CD4-positive, alpha-beta T cell treated with Interleukin-10 for 1 hour (primary cell): ENCODE measurements around the gene SLC35G2.
"Not testable (repeated sequence)": the region's sequence is repeated elsewhere in the genome, so short reads cannot be mapped to it uniquely, and the experiment has no call there.

Experiments
- DNase-seq: peaks from one replicate; pipeline ENCODE4 v3.0.0-alpha.2; 2020

Gene SLC35G2

DNA sequence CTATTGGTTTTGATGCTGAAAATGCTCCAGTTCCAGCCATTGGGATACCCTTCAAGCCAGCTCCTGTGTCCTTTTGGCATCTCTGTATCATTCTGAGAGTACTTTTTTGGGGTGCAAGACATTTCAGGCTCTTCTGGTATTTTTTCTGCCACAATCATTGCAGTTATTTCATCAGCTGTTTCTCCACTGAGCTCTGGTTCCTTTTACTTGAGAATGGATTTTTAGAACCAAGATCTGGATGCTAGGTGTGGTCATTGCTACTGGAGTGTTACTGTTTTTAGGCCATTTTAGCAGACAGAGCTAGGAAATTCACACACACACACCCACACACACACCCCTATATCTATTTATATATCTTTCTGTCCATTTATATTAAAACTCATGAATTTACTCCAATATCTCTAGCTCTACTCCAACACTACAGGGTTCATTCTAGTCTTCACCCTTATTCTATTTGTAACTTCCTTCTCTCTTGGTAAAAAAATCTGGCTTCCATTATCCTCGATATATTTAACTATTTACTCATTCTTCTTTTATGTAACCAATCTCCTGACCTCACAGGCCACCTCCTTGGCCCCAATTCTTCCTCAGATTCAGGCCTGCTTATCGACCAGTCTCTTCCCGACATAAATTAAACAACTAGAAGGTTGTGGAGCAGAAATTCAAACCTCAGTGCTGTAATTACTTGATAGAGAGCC, 17.0 kb downstream of the SLC35G2 start:
- no peak for DNase-seq

DNA sequence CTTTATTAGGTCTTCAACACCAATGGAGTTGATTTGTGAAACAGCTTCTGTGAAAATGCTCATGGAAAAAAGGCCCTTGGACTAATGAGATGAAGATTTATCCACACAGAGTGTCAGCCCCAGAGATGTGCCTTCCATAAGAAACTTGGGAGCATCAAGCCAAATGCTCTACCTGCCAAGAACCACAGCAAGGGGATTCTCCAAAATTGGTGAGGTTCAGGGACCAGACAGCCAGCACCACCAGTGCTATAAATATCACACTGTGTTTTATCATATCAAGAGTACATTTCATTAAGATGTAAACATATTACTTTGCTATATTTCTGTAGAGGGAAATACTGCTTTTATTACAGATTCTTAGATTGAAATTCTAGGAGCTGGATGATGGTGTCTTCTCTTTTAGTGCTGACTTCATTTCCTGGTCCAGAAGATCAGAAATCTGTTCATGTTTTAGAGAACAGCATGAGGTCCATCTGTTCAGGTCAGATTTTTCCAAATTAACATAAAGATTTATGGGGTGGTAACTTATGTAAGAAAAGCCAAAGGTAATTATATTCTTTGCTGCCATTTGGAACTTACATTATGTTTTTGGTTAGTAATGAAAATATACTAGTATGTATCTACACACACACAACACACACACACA, 17.7 kb downstream of the SLC35G2 start:
- DNase-seq = no peak

DNA sequence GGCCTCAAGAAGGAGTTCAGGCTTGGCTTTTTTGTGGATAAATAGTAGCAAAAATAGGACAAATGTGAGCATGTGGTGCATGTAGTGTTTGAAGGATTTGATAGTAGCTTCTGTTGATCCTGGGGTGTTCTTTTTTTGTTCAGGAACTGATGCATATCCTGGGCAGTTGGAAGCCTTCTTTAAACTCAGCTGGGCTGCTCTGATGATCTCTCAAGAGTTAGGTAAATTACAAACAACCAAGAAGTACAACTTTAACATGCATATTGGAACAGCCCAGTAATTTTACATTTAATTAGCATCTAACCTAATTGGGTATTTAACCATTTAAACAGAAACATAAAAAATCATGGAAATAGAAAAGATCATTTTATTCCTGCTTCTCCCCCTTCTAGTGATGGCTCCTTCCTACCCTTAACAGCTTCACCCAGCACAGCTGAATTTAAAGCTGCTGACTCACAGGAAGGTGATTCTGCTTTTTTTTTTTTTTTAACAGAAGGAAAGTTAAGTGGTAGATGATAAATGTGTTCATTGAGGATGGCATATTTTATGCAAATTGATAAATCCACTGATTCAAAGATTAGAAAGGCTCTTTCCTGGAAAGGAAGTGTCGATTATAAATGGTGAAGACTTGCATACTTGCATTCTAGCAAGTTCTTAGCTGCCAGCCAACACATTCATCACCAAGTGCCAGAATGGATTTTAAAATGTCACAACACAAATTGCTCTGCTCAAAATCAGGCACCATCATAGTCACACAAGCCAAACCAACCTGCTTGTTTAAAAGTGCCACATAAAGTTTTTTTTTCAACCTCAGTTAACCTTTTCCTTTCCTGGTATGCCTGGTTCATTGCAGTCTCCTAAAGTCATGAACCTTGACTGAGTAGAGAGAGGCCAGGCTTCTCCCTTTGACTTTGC, 20.0 kb downstream of the SLC35G2 start:
- DNase-seq = no peak

DNA sequence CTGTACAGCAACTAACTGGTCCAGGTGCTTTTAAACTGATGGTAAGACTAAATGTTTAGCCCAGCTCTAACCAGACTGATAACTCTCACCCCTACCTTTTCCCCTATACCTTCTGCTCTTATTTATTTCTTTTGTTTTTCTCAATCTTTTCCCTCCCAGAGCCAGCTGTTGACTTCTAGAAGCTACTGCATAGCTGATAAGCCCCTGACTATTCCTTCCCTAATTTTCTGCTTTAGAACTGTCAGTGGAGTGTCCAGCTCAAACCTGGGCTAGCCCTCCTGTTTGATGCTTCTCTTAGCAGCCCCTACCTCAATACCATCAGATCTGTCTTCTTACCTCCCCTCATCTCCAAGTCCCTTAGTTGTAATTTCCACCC, 20.6 kb downstream of the SLC35G2 start:
- no peak for DNase-seq

DNA sequence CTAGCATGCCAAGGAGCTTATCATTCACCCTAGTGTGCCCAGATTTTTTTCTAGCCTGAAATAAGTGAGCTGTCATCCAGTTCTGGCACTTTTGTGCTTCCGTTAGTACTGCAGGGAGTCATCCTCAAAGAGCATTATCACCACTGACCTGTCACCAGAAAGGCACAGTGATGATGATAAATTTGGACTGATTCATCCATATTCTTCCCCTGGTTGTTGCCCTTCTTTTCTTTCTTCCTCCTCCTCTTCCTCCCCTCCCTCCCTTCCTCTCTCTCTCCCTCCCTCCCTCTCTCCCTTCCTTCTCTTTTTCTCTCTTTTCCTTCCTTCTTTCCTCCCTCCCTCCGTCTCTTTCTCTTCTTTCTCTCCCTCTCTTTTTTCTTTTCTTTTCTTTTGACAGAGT, 21.3 kb downstream of the SLC35G2 start:
- DNase-seq = no peak

DNA sequence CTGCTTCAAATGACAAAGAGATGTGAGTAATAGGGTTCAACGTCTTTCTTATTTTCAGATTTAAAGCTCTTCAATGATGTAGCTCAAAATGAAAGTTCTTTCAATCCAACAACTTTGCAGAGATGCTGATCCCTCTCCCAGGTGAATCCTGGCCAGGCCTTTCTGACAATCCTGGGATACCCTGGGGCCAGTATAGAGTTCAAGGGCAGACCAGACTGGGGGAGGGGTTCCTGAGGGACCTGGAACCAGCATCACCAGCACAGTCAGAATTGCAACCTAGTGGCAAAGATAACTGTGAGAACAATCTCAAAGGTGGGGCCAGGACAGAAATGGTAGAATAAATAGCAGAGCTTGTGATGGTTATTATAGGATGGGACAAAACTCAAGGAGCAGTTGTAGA, 23.4 kb downstream of the SLC35G2 start:
- no peak for DNase-seq

DNA sequence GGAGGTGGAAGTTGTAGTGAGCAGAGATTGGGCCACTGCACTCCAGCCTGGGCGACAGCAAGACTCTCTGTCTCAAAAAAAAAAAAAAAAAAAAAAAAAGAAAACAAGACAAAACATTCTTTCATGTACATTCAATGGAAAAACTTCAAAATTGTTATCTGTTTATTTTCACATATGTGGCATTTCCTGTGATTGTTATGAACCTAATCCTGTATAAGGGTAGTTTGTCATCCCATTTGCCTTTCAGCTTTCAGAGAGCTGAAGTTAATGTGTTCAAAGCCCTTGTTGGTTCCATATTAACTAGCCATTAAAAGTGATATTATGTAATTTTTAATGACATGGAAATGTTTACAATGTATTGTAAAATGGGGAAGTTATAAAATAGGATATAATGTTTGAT, 25.8 kb downstream of the SLC35G2 start:
- no peak for DNase-seq

DNA sequence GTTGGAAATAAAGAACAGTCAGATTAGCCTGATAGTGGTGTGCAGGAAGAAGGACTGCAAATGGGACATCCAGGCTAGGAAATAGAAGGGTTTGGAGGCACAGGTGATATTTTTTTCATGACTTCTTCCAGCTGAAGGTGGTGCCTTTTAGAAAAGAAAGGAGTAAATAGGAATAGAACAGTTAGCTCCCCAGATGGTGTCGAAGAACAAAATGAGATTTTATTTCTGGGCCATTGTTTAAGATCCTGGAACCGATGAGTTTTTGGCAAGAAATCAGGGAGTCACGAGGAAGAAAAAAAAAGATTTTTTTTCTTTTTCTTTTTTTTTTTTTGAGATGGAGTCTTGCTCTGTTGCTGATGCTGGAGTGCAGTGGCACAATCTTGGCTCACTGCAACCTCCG, 33.3 kb downstream of the SLC35G2 start:
- DNase-seq = no peak

DNA sequence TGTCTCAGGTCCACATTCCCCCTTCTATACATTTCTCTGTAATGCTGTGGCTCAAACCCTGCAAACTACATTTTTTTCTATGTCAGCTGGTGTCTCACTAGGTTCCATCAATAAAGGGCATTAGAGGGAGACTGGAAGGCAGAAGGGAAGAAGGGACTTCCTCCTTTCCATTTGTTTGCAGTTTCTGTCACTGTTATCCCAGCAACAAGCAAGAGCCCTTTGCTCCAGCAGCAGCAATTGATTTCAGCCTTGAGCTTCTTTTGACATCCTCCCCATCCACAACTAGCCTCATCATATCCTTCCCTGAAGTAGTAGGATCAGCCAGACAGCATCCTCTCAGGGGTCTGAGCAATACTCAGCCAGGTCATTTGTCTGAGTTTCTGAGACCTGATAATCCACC, 37.7 kb downstream of the SLC35G2 start:
- no peak for DNase-seq

DNA sequence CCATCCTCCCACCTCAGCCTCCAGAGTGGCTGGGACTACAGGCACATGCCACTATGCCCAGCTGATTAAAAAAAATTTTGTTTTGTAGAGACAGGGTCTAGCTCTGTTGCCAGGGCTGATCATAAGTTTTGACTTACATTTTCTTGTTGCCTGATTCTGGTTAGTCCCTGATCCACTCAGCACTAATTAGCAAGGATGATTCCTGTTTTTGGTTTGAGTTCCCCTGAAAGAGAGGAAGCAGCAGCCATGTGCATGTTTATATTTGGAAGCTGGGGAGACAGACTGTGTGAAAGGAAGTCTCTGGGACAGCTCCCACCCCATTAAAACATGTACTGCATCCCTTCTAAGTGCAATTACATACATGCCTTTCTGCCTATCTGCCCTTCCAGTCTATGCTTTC, 39.5 kb downstream of the SLC35G2 start:
- no peak for DNase-seq

DNA sequence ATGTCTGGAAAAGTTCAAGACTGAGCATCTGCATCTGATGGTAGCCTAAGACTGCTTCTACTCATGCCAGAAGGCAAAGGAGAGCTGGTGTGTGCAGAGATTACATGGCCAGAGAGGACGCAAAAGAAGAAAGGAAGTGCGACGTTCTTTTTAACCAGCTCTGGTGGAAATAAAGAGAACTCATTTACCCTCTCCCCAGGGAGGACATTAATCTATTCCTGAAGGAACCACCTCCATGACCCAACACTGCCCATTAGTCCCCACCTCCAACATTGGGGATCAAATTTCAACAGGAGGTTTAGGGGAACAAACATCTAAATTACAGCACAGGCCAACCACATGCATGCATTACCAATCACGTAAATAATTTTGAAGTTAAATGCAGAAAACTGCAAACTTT, 41.6 kb downstream of the SLC35G2 start:
- no peak for DNase-seq

DNA sequence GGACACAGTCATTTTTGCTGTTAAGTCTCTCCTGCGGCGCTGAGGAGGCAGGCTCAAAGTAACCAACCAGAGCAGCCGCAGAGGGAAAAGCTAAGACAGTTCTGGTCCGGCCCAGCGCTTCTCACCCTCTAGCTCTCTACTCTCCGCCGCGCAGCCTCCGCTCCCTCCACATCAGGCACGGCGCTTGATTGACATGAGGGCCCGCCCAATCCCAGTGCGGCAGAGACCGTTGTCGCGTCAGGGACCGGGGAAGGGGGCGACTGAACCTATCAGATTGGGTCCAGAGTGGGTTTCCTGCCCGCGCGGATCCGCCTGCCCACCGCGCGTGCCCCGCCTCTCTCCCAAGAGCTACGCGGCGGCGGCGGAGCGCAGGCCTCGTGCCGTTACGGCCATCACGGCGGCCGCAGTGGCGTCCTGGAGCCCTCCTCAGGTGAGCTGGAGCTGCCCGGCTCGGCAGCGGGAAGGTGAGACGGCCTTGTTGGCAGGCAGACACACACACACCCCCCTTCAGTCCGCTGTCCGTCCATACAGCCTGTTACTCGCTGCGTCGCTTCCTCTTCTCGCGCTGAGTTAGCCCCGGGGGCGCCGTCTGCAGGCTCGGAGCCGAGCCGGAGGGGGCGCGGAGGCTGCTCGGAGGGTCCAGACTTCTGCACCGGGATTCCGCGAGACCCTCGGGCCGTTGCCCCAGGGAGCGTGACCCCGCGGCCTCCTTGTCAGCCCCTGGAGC, 43.1 kb downstream of the SLC35G2 start, which contains the start of gene NCK1:
Gene NCK1, plus strand, starts transcription at position 319 of the 727 bp plus-strand sequence. CDS start 65,794 bp downstream, outside the sequence.
- peak; percentile 98 for DNase-seq

DNA sequence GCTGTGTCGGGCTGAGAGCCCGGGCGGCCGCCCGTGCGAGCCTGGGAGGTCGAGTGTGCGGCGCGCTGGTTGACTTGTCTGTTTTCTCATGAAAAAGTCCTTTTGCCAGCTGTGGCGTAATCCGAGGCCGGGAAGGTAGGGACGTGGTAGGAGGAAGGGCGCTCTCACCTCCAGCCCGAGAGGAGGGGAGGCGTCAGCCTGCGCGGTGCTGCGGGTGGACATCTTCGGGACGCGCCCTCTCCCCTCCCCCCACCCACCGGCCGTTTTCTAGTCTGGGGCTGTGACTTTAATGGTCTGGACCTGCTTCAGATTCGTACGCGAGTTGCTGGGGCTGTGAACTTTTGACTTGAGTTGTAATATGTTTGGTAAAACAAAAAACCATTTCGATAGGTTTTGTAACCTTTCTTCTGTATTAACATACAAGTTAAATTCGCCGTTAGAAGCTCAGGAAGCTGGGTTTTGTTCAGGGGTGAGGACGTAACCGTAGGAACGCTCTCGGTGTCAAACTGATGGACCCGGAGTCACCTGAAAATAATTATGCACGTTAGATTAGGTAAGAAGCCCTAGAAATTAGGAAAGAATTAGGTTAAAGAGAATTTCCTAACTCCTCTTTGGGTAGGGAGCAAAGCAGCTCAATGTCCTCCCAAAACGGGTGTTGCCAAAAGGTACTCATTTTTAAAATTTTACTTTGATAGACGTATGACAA, 43.8 kb downstream of the SLC35G2 start:
- peak; percentile 57 for DNase-seq

DNA sequence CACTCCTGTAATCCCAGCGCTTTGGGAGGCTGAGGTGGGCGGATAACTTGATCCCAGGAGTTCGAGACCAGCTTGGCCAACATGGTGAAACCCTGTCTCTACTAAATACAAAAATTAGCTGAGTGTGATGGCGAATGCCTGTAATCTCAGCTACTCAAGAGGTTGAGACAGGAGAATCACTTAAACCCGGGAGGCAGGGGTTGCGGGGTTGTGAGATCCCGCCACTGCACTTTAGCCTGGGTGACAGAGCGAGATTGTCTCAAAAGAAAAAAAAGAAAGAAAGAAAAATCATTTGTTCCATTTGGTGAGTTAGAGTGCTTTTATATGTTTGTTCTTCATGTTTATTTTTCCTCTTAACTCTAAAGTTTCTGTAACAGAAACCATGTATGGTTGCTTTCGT, 50.4 kb downstream of the SLC35G2 start:
- DNase-seq = no peak

DNA sequence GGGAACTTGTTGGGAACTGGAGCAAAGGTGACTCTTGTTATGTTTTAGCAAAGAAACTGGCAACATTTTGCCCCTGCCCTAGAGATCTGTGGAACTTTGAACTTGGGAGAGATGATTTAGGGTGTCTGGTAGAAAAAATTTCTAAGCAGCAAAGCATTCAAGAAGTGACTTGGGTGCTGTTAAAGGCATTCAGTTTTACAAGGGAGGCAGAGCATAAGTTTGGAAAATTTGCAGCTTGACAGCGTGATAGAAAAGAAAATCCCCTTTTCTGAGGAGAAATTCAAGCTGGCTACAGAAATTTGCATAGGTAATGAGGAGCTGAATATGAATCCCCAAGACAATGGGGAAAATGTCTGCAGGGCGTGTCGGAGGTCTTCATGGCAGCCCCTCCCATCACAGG, 53.3 kb downstream of the SLC35G2 start:
- not testable (repeated sequence) for DNase-seq

DNA sequence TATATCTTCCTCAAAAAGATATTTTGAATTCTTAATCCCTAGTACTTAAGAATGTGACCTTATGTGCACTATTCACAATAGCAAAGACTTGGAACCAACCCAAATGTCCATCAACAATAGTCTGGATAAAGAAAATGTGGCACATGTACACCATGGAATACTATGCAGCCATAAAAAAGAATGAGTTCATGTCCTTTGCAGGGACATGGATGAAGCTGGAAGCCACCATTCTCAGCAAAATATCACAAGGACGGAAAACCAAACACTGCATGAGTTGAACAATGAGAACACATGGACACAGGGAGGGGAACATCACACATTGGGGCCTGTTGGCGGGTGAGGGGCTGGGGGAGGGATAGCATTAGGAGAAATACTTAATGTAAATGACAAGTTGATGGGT, 60.6 kb downstream of the SLC35G2 start:
- not testable (repeated sequence) for DNase-seq

DNA sequence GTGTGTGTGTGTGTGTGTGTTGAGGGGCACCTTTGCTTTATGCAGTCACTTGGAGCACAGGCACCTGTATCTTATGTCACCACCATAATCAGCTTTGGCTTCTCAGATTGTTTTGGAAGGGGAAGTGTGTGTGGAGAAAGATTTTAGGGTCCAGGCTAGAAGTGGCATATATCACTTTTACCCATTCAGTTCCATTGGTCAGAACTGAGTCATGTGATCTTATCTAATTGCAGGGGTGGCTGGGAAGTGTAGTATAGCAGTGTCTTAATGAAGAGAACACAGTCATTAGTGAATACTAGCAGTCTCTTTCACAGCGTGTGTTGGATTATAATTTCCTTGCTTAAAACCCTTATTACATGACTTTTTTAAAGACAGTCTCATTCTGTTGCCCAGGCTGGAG, 63.6 kb downstream of the SLC35G2 start:
- DNase-seq = peak; percentile 51

DNA sequence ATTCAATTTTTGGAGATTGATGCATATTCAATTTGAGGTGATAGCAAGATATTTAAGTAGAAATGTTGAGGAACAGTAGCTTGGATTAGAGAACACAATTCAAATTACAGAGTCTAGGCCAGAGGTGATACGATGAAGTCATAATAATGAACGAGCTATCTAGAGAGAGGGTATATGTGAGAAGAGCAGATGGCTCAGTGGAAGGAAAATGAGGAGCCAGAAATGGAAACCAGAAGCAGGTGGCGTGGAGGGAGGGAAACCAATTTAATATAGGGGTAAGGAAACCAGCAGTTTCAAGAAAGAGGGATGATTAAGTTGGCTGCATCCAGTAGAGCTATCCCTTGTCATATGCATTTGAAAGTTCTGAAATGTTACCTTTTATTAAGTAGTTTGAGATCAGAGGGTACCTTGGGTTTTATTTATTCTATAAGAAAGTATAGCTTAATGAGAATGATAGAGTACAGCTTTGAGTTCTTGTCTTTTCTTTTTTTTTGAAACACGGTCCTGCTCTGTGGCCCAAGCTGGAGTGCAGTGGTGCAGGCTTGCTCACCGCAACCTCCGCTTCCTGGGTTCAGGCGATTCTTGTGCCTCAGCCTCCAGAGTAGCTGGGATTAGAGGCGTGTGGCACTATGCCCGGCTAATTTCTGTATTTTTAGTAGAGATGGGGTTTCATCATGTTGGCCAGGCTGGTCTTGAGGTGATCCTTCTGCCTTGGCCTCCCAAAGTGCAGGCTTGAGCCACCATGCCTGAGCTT, 65.2 kb downstream of the SLC35G2 start:
- DNase-seq = no peak

DNA sequence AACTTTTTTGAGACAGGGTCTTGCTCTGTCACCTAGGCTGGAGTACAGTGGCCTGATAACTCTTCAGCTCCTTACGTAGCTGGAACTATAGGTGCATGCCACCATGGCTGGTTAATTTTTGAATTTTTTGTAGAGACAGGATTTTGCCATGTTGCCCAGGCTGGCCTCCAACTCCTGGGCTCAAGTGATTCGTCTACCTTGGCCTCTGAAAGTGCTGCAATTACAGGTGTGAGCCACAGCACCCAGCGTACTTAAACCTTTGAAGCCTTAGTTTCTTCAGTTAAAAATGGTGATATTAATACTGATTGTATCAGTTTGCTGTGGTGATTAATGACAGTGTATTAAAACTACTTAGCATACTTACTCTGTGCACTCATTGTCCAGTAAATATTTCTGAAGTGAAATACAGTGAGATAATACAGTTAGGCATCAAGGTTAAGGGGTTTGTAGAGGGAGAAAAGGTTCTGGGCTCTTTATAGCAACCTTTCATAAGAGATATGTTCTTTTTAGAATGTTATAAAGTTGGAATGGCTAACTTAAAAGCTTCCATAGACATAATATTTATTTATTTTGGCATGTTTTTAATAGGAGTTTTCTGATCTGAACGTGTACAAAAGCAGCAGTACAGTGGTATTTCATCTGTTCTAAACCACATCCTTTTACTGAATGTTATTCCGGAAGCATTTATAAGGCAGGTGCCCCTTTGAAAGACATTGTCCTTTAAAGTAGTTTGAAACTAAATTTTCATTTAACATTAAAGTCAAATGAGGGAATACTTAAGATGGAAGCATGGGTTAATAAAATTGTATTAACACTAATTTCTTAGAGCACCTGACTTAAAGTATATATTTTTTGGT, 66.7 kb downstream of the SLC35G2 start:
- DNase-seq = peak; percentile 47

DNA sequence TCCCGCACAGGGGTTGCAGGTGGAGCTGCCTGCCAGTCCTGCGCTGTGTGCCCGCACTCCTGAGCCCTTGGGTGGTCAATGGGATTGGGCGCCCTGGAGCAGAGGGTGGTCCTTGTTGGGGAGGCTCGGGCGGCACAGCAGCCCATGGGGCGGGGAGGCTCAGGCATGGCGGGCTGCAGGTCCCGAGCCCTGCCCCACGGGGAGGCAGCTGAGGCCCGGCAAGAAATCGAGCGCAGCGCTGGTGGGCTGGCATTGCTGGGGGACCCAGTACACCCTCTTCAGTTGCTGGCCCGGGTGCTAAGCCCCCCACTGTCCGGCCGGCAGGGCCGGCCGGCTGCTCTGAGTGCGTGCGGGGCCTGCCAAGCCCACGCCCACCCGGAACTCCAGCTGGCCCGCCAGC, 71.0 kb downstream of the SLC35G2 start:
- no peak for DNase-seq
